Caco-2 (cell line): ENCODE data around the gene EFNA2. TPM values are rescaled to one million over a fixed set of nuclear protein-coding genes. Genes with fewer than 3 reads are reported as not detected.
A peak's percentile ranks its signal among the peaks of the same experiment; 100 is the strongest.

Experiments
- Bru-seq: library from RNA; stranded (reverse); fragments of 400-500 nt; gene quantifications from one replicate; lab custom pipeline; 2021; lab: Mats Ljungman, UMichigan
- BruChase-seq, 2 experiments: library from RNA; stranded (reverse); fragments of 400-500 nt; gene quantifications; one replicate each; lab custom pipeline; 2021; lab: Mats Ljungman, UMichigan
- BruUV-seq: library from RNA; stranded (reverse); fragments of 400-500 nt; replicated peaks from 2 replicates; lab custom pipeline; 2021; lab: Mats Ljungman, UMichigan
- CTCF ChIA-PET: fragments of 300-600 bp; sonication (Branson Sonifier 250); formaldehyde crosslinking; loops from one replicate; lab custom pipeline; 2022; ENCODE audit warnings: antibody characterized with exemption; lab: Charles Lee
- POLR2A ChIA-PET: fragments of 300-600 bp; sonication (Branson Sonifier 250); formaldehyde crosslinking; loops from one replicate; lab custom pipeline; 2022; ENCODE audit warnings: antibody characterized with exemption; lab: Charles Lee
- DNase-seq, 2 experiments: peaks; one replicate each; pipeline versions ENCODE4 v3.0.0 to v3.0.0-alpha.2; 2020 to 2022
- H3K27me3 ChIP-seq: replicated peaks from 2 replicates; pipeline ENCODE4 v1.6.0; 2011; ENCODE audit warnings: low read length; ENCODE audit not compliant: control insufficient read depth, insufficient read depth
- H3K36me3 ChIP-seq: 2 replicates; pipeline ENCODE4 v1.5.1; 2011; ENCODE audit warnings: low read length; ENCODE audit not compliant: control insufficient read depth, insufficient read depth
- H3K4me1 ChIP-seq: fragments of 250-450 bp; sonication (Bioruptor Pico); 2 replicates; pipeline ENCODE4 v1.5.1; 2020; ENCODE audit warnings: mild to moderate bottlenecking
- H3K4me3 ChIP-seq: 2 replicates; pipeline ENCODE4 v1.5.1; 2011; ENCODE audit warnings: low read depth, mild to moderate bottlenecking, control low read depth, low read length
- H3K9me3 ChIP-seq: fragments of 250-450 bp; sonication (Bioruptor Pico); 2 replicates; pipeline ENCODE4 v1.5.1; 2020; ENCODE audit warnings: mild to moderate bottlenecking, moderate library complexity
- H3K27ac Mint-ChIP-seq: one replicate; pipeline ENCODE4 v1.8.0; 2022; ENCODE audit warnings: mixed read lengths; ENCODE audit not compliant: unreplicated experiment
- H3K27me3 Mint-ChIP-seq: one replicate; pipeline ENCODE4 v1.8.0; 2022; ENCODE audit warnings: mixed read lengths; ENCODE audit not compliant: insufficient read depth, unreplicated experiment
- H3K36me3 Mint-ChIP-seq: one replicate; pipeline ENCODE4 v1.8.0; 2022; ENCODE audit warnings: mild to moderate bottlenecking, mixed read lengths; ENCODE audit not compliant: insufficient read depth, unreplicated experiment
- H3K4me1 Mint-ChIP-seq: one replicate; pipeline ENCODE4 v1.8.0; 2022; ENCODE audit warnings: low read depth, mixed read lengths; ENCODE audit not compliant: unreplicated experiment
- H3K4me3 Mint-ChIP-seq: one replicate; pipeline ENCODE4 v1.8.0; 2022; ENCODE audit warnings: mild to moderate bottlenecking, moderate library complexity, mixed read lengths; ENCODE audit not compliant: unreplicated experiment
- H3K9me3 Mint-ChIP-seq: one replicate; pipeline ENCODE4 v1.8.0; 2022; ENCODE audit warnings: mixed read lengths; ENCODE audit not compliant: unreplicated experiment
- intact Hi-C: fragments of 100-400 bp; cut with micrococcal nuclease; formaldehyde crosslinking; loops from one replicate; pipeline ENCODE4 v1.10.0; 2022; ENCODE audit not compliant: unreplicated experiment
- long read RNA-seq: library from polyadenylated mRNA; stranded (forward); transcript quantifications from one replicate; pipeline ENCODE4 v2.0.0, GENCODE V29; 2022
- total RNA-seq: library from RNA; stranded (reverse); gene quantifications from 2 replicates; pipeline ENCODE4 v1.2.3, GENCODE V29; 2022
- TF ChIP-seq, protein P1 (sequence below), 2 experiments: fragments of 200-600 bp in 1 of 2; IDR thresholded peaks; 1 replicate in 1 of 2; 2 replicates in 1 of 2; pipeline versions ENCODE4 v1.5.1 to v1.8.0; 2011 to 2022; ENCODE audit warnings: antibody characterized with exemption in 1 of 2, control low read depth in 1 of 2, inconsistent platforms in 1 of 2, low read depth in 1 of 2, low read length in 1 of 2, mild to moderate bottlenecking in 1 of 2, moderate library complexity in 1 of 2; ENCODE audit not compliant: insufficient read depth in 1 of 2, severe bottlenecking in 1 of 2, unreplicated experiment in 1 of 2

EFNA2 gene
- total RNA-seq (18.6 and 20.6 TPM in 2 replicates), Bru-seq, nascent RNA (percentile 42 among the genes with signal in this experiment), BruChase-seq, experiment 1, labeled RNA remaining after a 2-hour chase (percentile 51 among the genes with signal in this experiment), BruChase-seq, experiment 2, labeled RNA remaining after a 6-hour chase (percentile 52 among the genes with signal in this experiment)
- long read RNA-seq, transcript EFNA2-201 (4 exons, 949 nt): major isoform, 6 of 12 reads
- long read RNA-seq, partial matches to known transcripts: 2 of 12 reads
- long read RNA-seq, other reads (novel, unspliced or antisense): 4 of 12 reads

DNA sequence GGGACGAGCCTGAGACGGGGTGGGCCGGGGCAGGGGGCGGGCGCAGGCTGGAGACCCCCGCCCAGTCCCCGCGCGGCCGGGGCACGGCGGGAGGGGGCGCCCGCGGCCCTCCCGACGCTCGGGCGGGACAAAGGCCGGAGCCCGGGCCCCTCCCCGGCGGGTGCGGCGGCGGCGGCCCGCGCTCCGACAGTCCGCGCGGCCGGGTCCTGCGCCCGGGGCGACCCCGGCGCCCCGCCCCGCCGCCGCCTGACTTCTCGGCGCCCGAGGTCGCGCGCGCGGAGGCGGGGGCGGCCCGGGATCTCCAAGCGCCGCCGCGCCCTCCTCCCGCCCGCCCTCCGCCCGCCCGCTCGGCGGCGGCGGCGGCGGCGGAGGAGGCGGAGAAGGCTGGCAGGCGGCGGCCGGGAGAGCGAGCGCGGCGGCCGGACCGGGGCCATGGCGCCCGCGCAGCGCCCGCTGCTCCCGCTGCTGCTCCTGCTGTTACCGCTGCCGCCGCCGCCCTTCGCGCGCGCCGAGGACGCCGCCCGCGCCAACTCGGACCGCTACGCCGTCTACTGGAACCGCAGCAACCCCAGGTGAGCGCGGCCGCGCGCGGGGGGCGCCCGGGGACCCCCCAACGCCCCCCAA is at the start of gene EFNA2:
TSS of gene EFNA2 (plus strand) at position 137 of the 624 bp plus-strand sequence. CDS start at position 433, 296 bp downstream.
- no peaks in the 10 kb centered on the region for H3K27me3 ChIP-seq
- CTCF ChIA-PET: no interaction called here
- Mint-ChIP-seq H3K36me3 (peaks cover 13% of the 10 kb centered on the region), H3K4me1 (peaks cover 8% of the 10 kb centered on the region), H3K27me3 (no peaks in the 10 kb centered on the region), H3K9me3 (no peaks in the 10 kb centered on the region), H3K27ac (peak within 1 kb of the TSS; percentile 84), H3K4me3 (peak within 1 kb of the TSS; percentile 80)
- peaks cover 43% of the 10 kb centered on the region for H3K4me1 ChIP-seq
- DNase-seq: no peak
- BruUV-seq: no TSS peak
- no peaks in the 10 kb centered on the region for H3K36me3 ChIP-seq
- intact Hi-C loops: no loop called here
- peak within 1 kb of the TSS; percentile 72 for H3K4me3 ChIP-seq
- TF ChIP-seq, protein P1, sequence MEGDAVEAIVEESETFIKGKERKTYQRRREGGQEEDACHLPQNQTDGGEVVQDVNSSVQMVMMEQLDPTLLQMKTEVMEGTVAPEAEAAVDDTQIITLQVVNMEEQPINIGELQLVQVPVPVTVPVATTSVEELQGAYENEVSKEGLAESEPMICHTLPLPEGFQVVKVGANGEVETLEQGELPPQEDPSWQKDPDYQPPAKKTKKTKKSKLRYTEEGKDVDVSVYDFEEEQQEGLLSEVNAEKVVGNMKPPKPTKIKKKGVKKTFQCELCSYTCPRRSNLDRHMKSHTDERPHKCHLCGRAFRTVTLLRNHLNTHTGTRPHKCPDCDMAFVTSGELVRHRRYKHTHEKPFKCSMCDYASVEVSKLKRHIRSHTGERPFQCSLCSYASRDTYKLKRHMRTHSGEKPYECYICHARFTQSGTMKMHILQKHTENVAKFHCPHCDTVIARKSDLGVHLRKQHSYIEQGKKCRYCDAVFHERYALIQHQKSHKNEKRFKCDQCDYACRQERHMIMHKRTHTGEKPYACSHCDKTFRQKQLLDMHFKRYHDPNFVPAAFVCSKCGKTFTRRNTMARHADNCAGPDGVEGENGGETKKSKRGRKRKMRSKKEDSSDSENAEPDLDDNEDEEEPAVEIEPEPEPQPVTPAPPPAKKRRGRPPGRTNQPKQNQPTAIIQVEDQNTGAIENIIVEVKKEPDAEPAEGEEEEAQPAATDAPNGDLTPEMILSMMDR (IDR thresholded peaks at IDR 0.05; ENCODE audit: insufficient read depth in 1 of 2, low read depth in 1 of 2, low read length in 1 of 2, severe bottlenecking in 1 of 2, unreplicated experiment in 1 of 2): no peak
- H3K9me3 ChIP-seq: no peaks in the 10 kb centered on the region
- POLR2A ChIA-PET: interaction anchor here (2.1 kb wide), 1 partner anchor 17 kb away, joined by 11 read pairs; the partner anchor contains the start of gene CIRBP

- H3K4me1 Mint-ChIP-seq: no peaks in the 10 kb centered on the region
- H3K36me3 Mint-ChIP-seq: peaks cover 8% of the 10 kb centered on the region
- Histone ChIP-seq H3K4me3 (peak overlapping the region; percentile 79), H3K27me3 (no peaks in the 10 kb centered on the region), H3K4me1 (peaks cover 15% of the 10 kb centered on the region), H3K9me3 (no peaks in the 10 kb centered on the region), H3K36me3 (no peaks in the 10 kb centered on the region)
- TF ChIP-seq, protein P1 (IDR thresholded peaks at IDR 0.05; ENCODE audit: insufficient read depth in 1 of 2, low read depth in 1 of 2, low read length in 1 of 2, severe bottlenecking in 1 of 2, unreplicated experiment in 1 of 2): no peak
- peak overlapping the region; percentile 77 for H3K4me3 Mint-ChIP-seq
- H3K27ac Mint-ChIP-seq: no peak overlapping the region
- DNase-seq: no peak
- POLR2A ChIA-PET: no interaction called here
- CTCF ChIA-PET: no interaction called here
- BruUV-seq: no TSS peak
- H3K27me3 Mint-ChIP-seq: no peaks in the 10 kb centered on the region
- H3K9me3 Mint-ChIP-seq: no peaks in the 10 kb centered on the region
- intact Hi-C loops: no loop called here
Measured at GRCh38 chr19:1236576-1236975, 49.1 kb upstream of the EFNA2 start.

DNA sequence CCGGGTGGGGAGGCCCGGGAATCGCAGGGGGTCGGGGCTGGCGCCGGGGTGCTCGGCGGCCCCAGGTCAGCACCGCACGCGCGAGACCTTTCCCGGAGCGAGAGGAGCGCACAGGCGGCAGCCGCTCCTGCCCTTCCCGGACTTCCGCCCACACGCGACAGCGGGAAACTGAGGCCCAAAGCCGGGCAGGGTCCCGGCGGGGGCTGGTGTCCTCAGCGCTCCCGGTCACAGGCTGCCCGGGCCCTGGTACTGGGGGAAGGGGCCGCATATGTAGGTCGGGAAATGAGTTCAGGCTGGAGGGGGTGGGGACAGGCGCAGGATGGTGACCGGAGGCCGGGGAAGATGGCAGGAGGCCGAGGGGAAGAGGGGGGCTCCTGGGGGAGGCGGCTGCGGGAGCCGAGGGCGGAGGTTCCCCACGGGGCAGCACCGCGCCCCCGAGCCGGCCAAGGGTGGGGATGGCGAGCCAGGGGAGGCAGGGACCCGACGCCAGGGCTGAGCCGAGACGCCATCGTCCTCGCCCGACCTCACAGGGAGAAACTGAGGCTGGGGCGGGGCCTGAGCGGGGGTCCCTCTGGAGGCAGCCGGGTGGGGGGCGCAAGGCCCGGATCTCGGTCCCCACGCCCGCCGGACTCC is 48.5 kb upstream of the EFNA2 start:
- no peaks in the 10 kb centered on the region for H3K9me3 Mint-ChIP-seq
- no peaks in the 10 kb centered on the region for H3K36me3 ChIP-seq
- H3K36me3 Mint-ChIP-seq: peaks cover 8% of the 10 kb centered on the region
- intact Hi-C loops: no loop called here
- peak overlapping the region; percentile 79 for H3K4me3 ChIP-seq
- no peaks in the 10 kb centered on the region for H3K27me3 ChIP-seq
- peak overlapping the region; percentile 77 for H3K4me3 Mint-ChIP-seq
- H3K9me3 ChIP-seq: no peaks in the 10 kb centered on the region
- BruUV-seq: no TSS peak
- ChIA-PET POLR2A (no interaction called here), CTCF (no interaction called here)
- TF ChIP-seq, protein P1 (IDR thresholded peaks at IDR 0.05; ENCODE audit: insufficient read depth in 1 of 2, low read depth in 1 of 2, low read length in 1 of 2, severe bottlenecking in 1 of 2, unreplicated experiment in 1 of 2): no peak
- no peaks in the 10 kb centered on the region for H3K27me3 Mint-ChIP-seq
- no peaks in the 10 kb centered on the region for H3K4me1 Mint-ChIP-seq
- H3K4me1 ChIP-seq: peaks cover 15% of the 10 kb centered on the region
- no peak overlapping the region for H3K27ac Mint-ChIP-seq
- DNase-seq: no peak
